GM12873 (cell line): ENCODE measurements around the gene EXOSC7.

ENCODE experiments used
- TF ChIP-seq, protein P1 (sequence below): IDR thresholded peaks from 2 replicates; pipeline ENCODE4 v1.5.1; 2012; ENCODE audit warnings: low read depth, mild to moderate bottlenecking, moderate library complexity, low read length, control low read depth; ENCODE audit not compliant: insufficient read depth; ENCODE audit errors: missing control alignments

Gene EXOSC7

DNA sequence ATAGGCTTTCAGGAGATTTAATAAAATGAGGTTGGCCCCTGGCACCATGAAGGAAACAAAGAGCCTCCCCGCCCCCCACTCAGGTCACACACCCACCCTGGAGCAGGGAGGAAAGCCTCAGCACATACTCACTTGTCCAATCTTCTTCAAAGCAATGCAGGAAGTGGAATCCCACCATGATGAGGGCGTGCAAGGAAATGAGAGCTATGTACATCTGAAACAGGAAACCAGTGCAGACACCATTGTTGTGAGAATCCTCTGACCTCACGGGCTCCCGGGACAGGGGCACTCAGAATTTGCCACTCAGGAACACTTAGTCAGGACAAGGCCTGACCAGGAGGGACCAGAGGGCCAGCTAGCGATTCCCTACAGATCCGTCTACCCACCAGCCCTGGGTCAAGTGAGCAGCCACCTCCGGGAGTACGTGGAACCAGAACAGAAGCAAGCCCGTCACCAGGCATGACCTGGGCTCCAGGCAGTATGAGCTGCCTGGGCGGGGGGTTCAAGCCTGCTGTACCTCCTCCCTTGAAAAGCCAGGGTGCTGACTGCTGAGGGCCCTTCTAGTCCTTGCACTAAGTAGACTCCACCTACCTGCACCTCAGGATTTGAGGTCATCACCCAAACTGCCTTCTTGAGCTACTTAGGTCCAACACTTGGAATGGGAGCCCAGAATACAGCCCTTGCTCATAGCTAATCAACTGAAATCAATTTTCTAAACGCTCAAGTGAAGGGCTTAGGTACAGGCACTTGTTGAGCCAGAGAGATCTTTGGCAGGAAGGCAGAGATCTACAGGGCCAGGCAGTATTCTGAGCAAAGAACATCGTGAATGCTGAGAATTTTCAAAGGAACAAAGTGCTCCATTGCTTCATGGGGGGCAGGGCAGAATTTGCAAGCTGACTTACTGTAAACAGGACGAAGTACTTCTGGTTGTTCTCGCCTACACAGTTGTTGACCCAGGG, 42.8 kb upstream of the EXOSC7 start:
- TF ChIP-seq, protein P1, sequence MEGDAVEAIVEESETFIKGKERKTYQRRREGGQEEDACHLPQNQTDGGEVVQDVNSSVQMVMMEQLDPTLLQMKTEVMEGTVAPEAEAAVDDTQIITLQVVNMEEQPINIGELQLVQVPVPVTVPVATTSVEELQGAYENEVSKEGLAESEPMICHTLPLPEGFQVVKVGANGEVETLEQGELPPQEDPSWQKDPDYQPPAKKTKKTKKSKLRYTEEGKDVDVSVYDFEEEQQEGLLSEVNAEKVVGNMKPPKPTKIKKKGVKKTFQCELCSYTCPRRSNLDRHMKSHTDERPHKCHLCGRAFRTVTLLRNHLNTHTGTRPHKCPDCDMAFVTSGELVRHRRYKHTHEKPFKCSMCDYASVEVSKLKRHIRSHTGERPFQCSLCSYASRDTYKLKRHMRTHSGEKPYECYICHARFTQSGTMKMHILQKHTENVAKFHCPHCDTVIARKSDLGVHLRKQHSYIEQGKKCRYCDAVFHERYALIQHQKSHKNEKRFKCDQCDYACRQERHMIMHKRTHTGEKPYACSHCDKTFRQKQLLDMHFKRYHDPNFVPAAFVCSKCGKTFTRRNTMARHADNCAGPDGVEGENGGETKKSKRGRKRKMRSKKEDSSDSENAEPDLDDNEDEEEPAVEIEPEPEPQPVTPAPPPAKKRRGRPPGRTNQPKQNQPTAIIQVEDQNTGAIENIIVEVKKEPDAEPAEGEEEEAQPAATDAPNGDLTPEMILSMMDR, result no peak

DNA sequence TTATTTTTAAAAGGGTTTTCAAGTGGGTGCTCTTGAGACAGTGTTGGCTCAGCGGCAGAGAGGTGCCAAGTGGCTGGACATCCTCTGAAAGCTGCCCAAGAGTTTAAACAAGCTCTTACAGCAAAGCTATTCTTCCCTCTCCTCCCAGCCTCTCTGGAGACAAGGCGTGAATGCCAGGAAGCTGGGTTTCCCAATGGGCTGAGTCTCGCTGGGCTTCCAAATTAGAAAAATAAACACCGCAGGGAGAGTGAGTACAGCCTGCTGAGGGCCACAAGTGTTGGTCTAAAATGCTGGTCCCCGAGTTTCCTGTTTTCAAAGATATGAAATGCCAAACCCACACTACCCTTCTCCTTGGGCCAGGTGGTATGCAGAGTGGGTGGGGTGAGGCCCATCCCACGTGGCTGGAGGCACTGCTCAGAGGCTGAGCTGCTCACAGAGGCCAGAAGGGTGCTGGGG, 36.4 kb upstream of the EXOSC7 start:
- TF ChIP-seq, protein P1, result no peak

DNA sequence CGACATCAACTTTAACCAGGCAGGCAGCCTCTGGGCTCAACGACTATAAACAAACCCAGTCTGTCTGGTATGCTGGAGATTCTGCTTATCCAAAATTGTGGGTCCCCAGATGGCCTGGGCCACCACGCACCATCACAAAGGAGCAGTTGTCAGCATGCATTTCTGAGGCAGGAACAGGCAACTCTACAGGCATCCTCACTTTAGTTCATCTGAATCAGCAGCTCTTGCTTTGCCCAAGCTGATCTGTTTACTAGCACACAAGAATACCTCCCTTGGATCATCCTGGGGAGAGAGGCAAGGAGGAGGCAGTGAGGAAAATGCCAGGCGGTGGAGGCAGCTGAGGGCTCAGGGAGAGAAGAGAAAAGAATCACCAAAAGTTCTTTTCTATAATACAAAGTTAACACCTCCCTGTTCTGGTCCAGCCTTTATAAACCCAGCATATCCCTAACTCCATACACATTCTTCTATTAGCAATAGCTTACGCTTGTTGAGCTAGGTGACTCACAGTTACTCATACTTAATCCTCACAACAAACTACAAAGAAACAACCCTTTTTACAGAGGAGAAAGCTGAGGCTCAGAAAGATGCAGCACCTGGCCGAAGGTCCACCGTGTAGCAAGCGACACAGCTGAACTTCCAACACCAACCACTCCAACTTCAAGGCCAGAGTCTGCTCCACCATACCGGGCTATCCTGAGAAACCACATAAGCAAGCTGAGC, 33.7 kb upstream of the EXOSC7 start:
- TF ChIP-seq, protein P1, result no peak

DNA sequence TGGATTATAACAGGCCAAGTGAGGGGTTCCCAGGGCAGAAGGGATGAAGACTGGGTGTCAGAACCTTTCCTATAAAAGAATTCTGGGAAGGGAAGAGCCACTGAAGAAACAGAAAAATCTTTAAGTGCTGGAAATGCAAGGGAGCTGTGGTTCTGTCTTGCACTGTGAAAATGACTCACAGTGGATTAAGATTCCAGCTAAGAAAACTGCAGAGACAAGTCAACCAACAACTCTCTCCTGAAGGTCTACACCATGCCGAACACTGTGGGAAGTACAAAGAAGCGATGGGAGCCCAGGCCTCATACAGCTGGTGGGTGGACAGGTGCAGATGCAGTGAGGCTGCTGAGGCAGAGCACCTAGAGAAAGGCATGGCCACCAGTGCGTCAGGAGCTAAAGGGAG, 27.8 kb upstream of the EXOSC7 start:
- TF ChIP-seq, protein P1, result no peak

DNA sequence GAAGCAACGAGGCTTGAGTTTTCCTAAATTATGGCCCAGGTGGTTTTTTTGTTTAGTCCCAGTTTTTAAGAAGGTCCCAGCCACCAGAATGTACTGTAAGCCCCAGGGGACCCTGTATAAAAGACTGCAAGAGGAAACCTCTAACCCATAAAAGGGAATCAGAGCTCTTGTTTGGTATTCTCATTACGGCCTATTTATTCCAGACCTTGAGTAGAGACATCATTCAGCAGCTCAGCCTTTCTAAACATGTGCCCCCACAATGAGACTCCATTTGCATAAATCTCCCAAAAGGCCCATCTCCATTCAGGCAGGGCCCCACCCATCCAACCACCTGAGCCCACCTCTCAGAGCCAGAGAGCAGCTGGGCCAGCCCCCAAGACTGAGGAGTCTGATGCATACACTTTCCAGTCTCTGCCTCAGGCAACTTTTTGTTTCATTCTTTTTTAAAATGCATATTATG, 25.7 kb upstream of the EXOSC7 start:
- TF ChIP-seq, protein P1, result no peak

DNA sequence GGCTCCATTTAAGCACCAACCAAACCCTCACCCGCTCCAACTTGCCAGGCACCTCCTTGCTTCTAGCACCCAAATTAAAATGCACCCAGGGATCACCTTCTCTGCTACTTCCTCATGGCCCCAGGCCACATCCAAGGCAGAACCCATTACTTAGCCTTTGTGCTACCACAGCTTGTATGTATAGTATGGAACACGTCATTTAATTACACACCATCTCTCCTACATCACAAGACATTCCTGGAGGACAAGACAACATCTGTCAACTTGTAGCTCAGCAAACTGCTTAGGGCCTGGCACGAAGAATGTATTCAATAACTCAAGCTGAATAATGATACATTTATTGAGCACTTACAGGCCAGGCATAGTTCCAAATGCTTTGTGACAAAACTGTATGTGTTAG, 23.4 kb upstream of the EXOSC7 start:
- TF ChIP-seq, protein P1, result no peak

DNA sequence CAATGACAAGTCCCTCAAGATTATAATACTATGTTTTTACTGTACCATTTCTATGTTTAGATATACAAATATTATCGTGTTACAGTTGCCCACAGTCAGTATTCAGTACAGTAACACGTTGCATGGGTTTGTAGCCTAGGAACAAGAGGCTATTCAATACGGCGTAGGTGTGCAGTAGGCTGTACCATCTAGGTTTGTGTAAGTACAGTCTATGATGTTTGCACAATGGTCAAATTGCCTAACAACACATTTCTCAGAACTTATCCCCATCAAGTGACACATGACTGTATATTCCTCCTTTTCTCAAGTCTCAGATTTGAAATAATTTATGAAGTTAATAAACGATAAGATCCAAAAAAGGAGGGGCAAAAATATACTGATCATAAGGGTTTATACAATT, 21.7 kb upstream of the EXOSC7 start:
- TF ChIP-seq, protein P1, result no peak
